D721Med (cell line): Measurements from ENCODE around the gene LMO7.

ENCODE experiments used
- DNase-seq: peaks from one replicate; pipeline ENCODE4 v3.0.0; 2011; ENCODE audit warnings: low spot score; ENCODE audit not compliant: insufficient read length
- FAIRE-seq: peaks from 2 replicates; lab custom pipeline; 2011; peaks lifted over from hg19 to GRCh38; lab: Jason Lieb, UNC
- CTCF ChIP-seq: IDR thresholded peaks from 2 replicates; pipeline ENCODE4 v1.5.1; 2012; ENCODE audit warnings: mild to moderate bottlenecking, control low read depth; ENCODE audit not compliant: insufficient read depth; ENCODE audit errors: missing control alignments

LMO7 gene

DNA sequence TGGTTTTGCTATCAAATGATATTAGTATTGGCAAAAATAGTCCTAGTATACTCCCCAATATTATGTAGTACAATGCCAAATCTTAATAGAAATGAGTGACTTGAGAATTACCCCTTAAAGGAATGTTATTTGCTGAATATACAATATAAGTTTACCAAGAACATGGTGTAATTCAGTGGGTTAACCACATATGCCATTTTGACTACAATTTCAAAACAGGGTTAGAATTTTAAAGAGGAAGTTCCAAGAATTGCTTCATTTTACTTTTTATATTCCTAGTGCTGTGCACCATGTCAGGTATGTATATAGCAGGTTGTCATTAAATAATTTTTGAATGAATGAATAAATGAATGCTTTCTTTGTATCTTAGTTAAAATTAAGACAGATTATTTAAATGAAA lies 66.3 kb downstream of the LMO7 start:
- no peak for FAIRE-seq
- no peak for TF ChIP-seq CTCF
- DNase-seq = no peak

- FAIRE-seq (peak; percentile 66), DNase-seq (no peak)
- TF ChIP-seq CTCF = no peak
Measured at GRCh38 chr13:75703769-75704168, 67.6 kb downstream of the LMO7 start.

GRCh38 chr13:75704194-75704926 lies 68.2 kb downstream of the LMO7 start:
- TF ChIP-seq CTCF = no peak
- no peak for DNase-seq
- FAIRE-seq = no peak

DNA sequence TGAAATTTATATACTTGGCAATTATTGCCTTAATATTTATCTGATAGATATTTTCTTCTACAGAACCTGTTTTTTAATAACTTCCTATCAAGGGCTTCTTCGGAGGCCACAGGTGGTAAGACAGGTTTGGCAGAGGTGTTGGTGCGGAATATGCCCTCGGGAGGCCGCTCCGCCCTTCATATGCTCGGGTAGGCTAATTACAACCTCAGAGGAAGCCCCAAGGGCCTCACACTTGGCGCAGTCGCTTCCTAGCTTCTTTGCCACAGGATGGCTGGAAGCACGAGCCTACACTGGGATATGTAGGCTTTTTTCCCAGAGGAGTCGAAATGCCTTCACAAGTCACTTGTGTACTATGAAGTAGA lies 68.8 kb downstream of the LMO7 start:
- FAIRE-seq = no peak
- TF ChIP-seq CTCF = peak; percentile 13
- DNase-seq = no peak

GRCh38 chr13:75705395-75705794 lies 69.3 kb downstream of the LMO7 start:
- FAIRE-seq = no peak
- no peak for TF ChIP-seq CTCF
- no peak for DNase-seq

DNA sequence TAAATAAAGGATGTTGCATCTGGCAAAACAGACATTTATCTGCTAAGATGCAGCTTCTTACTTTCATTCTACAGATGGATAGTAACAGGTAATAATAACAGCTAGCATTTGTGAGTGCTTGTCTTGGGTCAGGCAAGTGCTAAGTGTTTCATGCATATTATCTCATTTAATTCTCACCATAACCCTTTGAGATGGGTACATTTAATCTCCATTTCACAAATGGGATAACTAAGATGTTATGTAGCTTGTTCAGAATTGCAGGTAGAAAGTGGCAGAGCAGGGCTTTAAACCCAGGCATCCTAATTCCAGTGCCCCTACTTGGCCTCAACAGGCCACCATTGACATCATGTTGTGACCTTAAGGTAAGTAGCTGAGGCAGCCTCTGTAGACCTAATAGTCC lies 69.8 kb downstream of the LMO7 start:
- no peak for FAIRE-seq
- TF ChIP-seq CTCF = no peak
- DNase-seq = no peak

- FAIRE-seq (no peak), DNase-seq (no peak)
- no peak for TF ChIP-seq CTCF
Measured at GRCh38 chr13:75713852-75714251, 77.7 kb downstream of the LMO7 start.
